ENCODE data around the gene RPS15.
"Not testable (repeated sequence)": the region's sequence is repeated elsewhere in the genome, so short reads cannot be mapped to it uniquely, and the experiment has no call there.

RPS15 gene

DNA sequence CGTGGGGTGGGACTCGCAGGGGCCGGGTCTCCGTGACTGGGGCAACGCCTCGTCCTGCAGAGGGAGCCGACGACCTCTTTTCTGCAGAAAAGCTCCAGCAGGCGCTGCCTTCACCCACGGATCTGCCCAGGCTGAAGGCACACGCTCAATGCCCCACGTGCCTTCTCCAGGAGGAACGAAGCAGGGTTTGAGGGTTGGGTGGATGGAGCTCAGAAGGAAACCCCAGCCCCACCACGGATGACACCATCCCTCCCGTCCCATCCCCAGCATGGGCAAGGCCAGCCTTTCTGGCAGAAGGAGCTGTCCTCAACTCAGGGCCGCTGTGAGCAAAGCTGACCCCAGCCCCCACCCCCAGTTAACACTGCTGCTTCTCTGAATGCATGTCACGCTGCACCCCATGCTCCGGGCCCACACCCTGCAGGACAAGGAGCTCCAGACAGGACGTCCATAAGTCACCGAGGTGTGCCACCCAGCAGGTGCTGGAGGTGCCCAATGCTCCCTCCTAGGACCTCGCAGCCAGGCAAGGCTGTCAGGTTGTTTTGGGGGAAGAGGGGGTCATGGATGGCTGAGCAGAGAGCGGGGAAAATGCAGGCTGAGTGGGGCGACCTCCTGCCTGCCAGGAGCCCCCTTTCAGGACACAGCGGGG lies 33.4 kb downstream of the RPS15 start:
- DNase-seq = no peak

- no peak for DNase-seq
Measured at GRCh38 chr19:1472231-1473084, 34.3 kb downstream of the RPS15 start.

DNA sequence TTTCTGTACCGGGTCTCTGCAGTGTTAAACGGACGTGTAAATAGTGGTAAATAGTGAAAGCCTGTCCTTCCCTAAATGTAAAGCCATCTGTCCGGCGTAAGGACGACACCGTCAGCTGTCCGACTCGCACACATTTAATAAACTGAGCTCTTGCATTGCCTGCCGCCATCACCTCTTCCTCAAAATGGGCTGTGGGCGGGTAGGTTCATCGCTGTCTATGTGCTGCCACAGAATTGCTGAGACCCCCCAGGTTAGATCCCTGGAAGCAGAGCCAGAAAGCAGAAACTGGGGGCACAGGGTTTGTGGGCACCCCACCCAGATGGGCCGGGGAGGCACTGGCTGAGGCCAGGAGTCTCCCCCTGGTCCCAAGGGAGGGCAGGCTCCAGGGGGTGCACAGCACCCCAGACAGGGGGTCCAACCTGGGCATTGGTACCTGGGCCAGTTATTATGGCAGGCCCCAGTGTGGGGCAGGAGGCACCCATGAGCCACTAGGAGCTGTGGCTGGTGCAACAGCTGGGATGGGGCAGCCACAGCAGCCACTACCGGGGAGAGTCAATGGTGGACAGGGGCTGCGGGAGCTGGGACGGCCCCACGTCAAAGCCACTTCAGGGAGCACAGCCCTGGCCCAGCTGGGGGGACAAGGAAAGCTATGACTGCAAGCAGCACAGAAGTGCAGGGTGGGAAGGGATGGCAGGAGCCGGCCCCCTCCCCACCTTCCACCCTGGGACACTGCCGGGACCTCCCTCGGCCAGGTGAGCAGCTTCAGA lies 35.1 kb downstream of the RPS15 start:
- DNase-seq = no peak

DNA sequence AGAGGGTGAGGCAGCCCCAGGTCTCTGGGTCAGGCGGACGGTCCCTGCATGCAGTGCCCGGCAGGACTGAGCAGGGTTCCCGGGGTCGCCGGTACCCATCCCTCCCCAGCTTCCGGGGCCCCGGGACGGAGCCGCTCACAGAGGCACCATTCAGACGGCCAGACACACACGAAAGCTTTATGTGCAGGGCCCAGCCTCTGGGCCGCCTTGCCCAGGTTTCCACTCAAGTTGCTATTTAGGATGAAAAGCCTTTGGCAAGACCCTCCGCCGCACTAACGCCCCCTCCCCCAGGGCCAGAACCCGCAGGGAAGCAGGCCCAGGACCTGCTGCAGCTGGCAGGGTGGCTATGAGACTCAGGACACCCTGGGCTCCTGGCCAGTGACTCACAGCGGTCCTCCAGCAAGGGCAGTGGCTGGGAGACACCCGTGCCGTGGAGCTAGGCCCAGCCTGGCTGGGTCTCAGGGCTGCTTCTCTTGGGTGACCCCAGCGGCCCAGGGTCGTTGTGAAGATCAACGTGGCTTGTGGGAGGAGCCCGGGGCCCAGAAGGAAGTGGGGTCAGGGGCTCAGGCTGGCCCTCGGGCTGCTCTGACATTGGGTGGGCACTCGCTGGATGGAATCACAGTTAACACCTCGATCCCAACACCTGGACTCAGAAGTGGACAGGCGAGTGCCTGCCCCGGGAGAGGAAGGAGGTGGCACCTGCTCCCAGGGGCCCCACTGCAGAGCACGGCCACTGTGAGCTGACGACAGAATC lies 36.0 kb downstream of the RPS15 start:
- DNase-seq = no peak

GRCh38 chr19:1474765-1475351 lies 36.7 kb downstream of the RPS15 start:
- DNase-seq = no peak

- no peak for DNase-seq
Measured at GRCh38 chr19:1475751-1476437, 37.7 kb downstream of the RPS15 start.

- not testable (repeated sequence) for DNase-seq
Measured at GRCh38 chr19:1477056-1477455, 38.9 kb downstream of the RPS15 start.

- peak; percentile 88 for DNase-seq
Measured at GRCh38 chr19:1478934-1479707, 40.9 kb downstream of the RPS15 start, which contains the start of gene C19orf25. Gene C19orf25 (minus strand): TSS chr19:1479215. CDS start chr19:1478903, 312 bp downstream.

DNA sequence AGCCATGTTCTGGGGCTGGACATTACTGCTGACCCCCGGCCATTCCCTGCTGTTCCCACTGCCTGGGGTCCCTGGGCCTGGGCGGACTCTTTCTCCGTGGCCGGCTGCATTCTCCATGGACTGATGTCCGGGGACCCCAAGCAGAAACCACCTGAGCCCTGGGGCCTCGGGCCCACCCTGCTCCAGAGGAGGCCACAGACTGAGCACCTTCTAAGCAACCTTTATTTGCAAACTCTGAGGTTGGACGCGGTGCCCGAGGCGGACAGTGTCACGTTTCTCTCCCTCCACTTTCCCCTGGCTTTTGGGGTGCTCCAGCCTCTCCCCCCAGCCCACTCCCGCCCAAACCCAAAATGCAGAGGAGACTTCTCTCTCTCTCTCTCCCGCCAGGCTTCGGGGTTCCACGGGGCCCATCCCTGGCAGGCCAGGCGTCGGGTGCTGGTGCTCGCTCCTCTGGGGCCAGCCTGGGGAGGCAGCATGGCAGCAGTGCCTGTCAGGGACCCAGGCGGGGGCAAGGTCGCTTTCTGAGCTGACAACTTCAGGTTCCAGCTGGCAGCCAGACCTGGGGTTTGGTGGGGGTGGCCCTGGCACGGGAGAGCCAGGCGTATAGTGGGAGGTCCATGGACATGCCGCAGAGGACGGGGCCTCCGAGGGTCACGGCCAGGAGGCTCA lies 43.2 kb downstream of the RPS15 start:
- no peak for DNase-seq

GRCh38 chr19:1481893-1482360 lies 43.7 kb downstream of the RPS15 start:
- DNase-seq = no peak

DNA sequence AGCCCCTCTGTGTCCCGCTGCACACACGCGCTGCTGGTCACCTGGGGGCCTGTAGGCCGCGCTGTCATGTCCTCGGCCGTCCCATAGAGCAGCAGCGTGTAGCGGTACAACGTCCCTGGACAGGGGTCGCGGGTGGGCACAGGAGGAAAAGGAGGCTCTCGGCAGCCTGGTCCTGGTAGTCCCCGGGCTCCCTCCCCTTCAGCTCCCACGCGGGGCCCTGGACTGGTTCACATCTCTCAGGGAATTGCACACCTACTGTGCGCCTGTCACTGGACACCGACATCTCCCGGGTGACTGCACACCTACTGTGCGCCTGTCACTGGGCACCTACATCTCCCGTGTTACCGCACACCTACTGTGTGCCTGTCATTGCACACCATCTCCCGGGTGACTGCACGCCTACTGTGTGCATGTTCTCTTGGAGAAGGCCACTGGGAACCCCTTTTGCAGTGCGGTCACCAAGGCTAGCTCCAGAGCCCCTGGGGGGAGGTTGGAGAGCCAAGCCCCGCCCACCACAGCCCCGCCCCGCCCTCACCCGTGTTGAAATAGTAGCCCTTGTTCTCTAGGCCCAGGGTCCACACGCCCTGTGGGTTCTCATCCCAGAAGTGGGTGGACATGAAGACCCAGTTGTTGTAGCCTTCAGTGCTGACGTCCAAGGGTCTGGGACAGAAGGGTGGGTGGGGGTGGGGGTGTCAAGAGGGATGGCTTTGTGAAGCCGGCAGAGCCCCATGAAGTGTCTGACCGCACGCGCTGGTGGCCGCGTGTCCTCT lies 44.4 kb downstream of the RPS15 start:
- no peak for DNase-seq

DNA sequence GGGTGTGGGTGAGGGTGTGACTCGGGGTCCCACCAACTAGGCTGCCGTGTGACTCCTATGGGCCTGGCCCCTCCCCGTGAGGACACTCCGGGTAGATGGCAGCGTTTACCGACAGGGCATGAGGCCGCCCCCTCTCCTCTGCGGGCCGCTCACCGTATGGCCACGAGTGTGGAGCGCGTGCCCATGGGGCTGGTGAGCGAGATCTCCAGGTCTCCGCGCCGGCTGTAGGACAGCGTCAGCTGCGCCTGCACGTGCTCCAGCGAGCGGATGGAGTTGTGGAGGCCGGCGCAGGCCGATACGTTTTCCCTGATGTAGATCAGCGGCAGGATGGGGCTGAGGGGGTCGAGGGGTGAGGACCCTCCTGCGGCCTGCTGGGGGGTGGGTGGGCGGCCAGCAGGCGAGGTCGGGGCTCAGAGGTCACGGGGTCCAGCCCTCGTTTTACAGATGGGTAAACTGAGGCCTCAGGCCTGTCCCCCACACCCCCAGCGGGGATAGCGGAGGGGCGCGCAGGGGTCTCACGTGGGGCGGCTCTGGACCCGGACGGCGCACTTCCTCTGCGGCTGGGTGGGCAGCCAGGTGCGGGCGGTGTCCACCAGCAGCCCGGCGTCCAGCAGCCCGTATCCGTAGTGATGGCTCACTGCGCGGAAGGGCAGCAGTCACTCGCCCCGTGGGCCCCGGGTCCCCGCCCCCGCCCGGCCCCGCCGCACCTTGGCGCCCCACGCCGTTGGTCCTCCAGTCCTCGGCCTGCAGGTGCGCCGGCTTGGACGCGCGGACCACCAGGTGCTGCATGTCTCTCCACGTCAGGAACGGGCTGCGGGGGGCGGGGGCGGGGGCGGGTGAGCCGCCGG lies 45.2 kb downstream of the RPS15 start:
- DNase-seq = no peak

- DNase-seq = no peak
Measured at GRCh38 chr19:1483979-1484428, 45.8 kb downstream of the RPS15 start.

DNA sequence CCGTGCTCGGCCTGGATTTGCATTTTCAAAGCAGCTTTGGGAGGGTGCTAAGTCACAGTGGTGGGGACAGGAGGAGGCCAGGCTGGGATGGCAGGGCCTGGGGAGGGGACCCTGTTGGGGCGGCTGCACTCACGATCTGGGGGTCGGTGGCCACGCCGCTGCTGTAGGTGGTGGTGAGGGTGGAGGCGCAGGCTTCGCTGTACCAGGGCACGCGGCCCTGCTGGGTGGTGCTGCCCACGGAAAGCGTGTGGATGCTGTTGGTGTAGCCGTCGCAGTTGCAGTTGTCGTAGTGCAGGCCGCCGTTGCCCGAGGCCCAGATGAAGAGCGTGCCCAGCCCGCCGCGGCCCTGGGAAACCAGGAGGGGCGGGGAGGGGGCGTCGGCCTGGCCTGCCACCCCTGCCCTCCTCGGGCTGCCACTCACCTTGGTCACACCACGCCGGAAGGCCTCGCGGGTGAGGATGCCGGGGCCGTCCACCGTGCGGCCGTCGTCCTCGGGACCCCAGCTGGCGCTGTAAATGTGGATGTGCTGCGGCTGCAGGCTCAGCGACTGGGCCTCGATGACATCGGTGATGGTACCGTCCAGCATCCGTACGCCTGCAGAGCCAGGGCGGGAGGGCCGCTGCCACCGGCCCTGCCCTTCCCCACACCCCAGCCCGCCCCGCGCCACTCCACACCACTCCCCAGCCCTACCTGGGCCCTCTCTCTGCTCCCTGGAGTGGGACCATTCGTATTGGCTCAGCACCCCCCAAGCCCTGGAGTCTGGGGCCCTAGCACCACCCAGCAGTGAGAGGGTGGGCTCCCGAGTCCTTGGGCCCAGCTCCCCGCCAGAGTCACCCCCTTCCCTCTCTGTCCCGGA lies 48.8 kb downstream of the RPS15 start:
- DNase-seq = no peak

DNA sequence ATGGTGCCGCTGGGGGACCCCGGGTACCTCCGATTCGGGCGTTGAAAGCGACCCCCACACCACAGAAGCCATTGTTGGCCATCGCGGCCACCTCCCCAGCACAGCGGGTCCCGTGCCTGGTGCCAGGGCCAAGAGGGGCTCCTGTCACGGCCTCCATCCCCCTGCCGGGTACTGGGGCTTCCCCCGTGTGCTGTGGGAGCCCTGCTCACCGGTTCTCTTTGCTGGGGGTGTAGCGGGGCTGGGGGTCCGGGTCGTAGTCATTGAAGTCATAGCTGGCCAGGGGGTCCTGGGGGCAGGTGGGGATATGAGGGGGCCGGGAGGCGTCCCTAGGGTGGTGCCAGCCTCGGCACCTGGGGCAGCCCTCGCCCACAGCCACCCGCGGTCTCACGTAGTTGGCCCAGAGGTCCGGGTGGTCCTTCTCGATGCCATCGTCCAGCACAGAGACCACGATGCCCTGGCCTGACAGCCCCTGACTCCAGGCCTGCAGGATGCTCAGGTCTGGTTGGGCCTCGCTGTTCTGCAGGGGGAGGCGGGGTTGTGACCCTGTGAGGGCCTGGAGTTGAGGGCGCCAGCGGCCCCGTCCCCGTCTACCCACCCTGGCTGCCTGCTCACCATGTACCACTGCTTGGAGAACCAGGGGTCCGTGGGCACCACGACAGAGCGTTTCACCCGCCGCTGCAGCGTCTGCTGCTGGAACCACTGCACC lies 49.5 kb downstream of the RPS15 start:
- DNase-seq = no peak

- no peak for DNase-seq
Measured at GRCh38 chr19:1488282-1488601, 50.0 kb downstream of the RPS15 start.

Data from NCI-H446 treated with DMSO at 0.1 percent for 48 hours (cell line).